ENCODE data around the gene PIP4K2A. TPM values are rescaled to one million over a fixed set of nuclear protein-coding genes. Genes with fewer than 3 reads are reported as not detected.

Gene PIP4K2A
- total RNA-seq, 1 donor from 2014 or later, result 17.9 TPM

DNA sequence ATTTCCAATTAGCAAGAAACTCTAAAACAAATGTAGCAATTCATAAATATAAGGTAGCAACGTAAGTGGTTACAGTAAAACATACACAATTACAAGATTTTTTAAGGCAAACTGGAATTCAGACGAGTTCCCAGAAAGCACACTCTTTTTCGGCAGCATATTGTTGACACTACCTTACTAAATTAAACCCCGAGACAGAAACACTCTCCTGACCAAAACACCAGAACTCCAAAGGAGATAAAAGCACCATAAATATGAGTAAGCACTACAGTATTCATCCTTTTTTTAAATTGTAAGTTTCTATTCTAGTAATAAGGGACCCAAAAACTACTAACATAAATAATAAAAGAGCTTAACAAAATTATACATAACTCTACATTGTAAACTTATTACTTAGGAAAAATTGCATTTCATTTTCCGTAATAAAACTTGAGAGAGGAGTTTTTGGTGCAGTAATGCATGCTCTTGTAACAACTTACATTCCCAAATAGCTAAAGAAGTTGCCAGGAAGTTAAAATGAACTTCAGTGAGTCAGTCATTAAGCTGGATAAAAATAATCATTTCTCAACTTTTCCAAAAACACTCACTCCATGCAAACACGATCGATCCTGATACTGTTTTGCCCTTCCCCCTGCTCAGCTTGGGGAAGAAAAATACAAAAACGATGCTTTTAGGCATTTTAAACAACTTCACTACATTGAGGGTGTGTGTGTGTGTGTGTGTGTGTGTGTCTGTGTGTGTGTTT, 2.0 kb downstream of the PIP4K2A start:
- H3K27me3 ChIP-seq (ENCODE audit: control insufficient read depth, insufficient read depth, low read length), result no peaks in the 10 kb centered on the region
- TF ChIP-seq CTCF (IDR thresholded peaks at IDR 0.05; ENCODE audit: insufficient read depth, low read length, severe bottlenecking), result no peak
- DNase-seq (ENCODE audit: low read depth), result peak; percentile 37
- no peaks in the 10 kb centered on the region for H3K36me3 ChIP-seq (ENCODE audit: control insufficient read depth, insufficient read depth, low read length)
- peak overlapping the region; percentile 85 for H3K4me3 ChIP-seq (ENCODE audit: low read depth, low read length)
- FAIRE-seq, result no peak

DNA sequence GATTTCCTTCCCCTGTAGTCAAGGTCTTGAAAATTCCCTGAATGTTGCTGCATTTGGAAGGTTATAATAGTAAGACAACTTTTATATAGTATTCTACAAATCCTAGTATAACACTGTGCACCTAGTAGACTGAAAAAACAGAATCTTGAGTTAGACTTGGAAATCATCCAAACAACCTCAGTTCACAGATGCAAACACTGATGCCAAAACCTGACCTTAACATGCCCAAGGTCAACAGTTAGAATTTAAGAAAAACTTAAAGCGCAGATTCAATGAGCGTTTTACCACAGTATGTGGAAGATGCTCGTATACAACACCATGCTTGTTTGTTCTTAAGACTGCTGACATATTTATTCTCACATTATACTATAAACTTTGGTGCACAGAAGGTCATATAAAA, 3.0 kb downstream of the PIP4K2A start:
- Histone ChIP-seq H3K36me3 (ENCODE audit: control insufficient read depth, insufficient read depth, low read length) (no peaks in the 10 kb centered on the region), H3K27me3 (ENCODE audit: control insufficient read depth, insufficient read depth, low read length) (no peaks in the 10 kb centered on the region), H3K4me3 (ENCODE audit: low read depth, low read length) (no peak overlapping the region)
- TF ChIP-seq CTCF (IDR thresholded peaks at IDR 0.05; ENCODE audit: insufficient read depth, low read length, severe bottlenecking), result no peak
- no peak for DNase-seq (ENCODE audit: low read depth)
- no peak for FAIRE-seq

GRCh38 chr10:22710139-22710745, 4.1 kb downstream of the PIP4K2A start:
- Histone ChIP-seq H3K36me3 (ENCODE audit: control insufficient read depth, insufficient read depth, low read length) (no peaks in the 10 kb centered on the region), H3K27me3 (ENCODE audit: control insufficient read depth, insufficient read depth, low read length) (no peaks in the 10 kb centered on the region), H3K4me3 (ENCODE audit: low read depth, low read length) (no peak overlapping the region)
- DNase-seq (ENCODE audit: low read depth) (no peak), FAIRE-seq (no peak)
- no peak for TF ChIP-seq CTCF (IDR thresholded peaks at IDR 0.05; ENCODE audit: insufficient read depth, low read length, severe bottlenecking)

GRCh38 chr10:22708772-22709171, 5.6 kb downstream of the PIP4K2A start:
- FAIRE-seq (no peak), DNase-seq (ENCODE audit: low read depth) (no peak)
- no peaks in the 10 kb centered on the region for H3K36me3 ChIP-seq (ENCODE audit: control insufficient read depth, insufficient read depth, low read length)
- no peaks in the 10 kb centered on the region for H3K27me3 ChIP-seq (ENCODE audit: control insufficient read depth, insufficient read depth, low read length)
- H3K4me3 ChIP-seq (ENCODE audit: low read depth, low read length), result no peak overlapping the region
- no peak for TF ChIP-seq CTCF (IDR thresholded peaks at IDR 0.05; ENCODE audit: insufficient read depth, low read length, severe bottlenecking)

DNA sequence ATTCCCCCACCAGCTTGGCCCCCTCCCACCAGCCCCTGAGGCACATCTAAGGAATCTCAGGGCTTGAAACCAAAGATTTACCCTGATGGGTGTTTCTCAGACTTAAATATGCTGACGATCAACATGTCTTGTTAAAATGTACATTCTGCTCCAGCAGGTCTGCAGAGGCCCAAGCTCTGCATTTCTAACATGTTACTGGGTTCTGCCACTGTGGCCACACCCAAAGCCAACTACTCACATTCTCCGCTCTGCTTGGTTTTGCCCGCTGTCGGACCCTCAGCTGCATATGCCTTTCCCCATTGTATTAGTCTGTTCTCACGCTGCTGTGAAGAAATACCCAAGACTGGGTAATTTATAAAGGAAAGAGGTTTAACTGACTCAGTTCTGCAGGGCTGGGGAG, 8.9 kb downstream of the PIP4K2A start:
- FAIRE-seq (no peak), DNase-seq (ENCODE audit: low read depth) (no peak)
- H3K36me3 ChIP-seq (ENCODE audit: control insufficient read depth, insufficient read depth, low read length), result no peaks in the 10 kb centered on the region
- no peak for TF ChIP-seq CTCF (IDR thresholded peaks at IDR 0.05; ENCODE audit: insufficient read depth, low read length, severe bottlenecking)
- H3K4me3 ChIP-seq (ENCODE audit: low read depth, low read length), result no peak overlapping the region
- no peaks in the 10 kb centered on the region for H3K27me3 ChIP-seq (ENCODE audit: control insufficient read depth, insufficient read depth, low read length)

Measured in bronchial epithelial cell (primary cell).